ENCODE measurements around the gene GOPC.

- no peak for TF ChIP-seq POLR2AphosphoS5 (IDR thresholded peaks at IDR 0.05; ENCODE audit: low read depth)
- TF ChIP-seq EZH2 (IDR thresholded peaks at IDR 0.05; ENCODE audit: low read depth, unreplicated experiment), result no peak
- TF ChIP-seq CTCF (conservative IDR thresholded peaks at IDR 0.05; ENCODE audit: low read depth in 2 of 2), result no peak
- TF ChIP-seq REST (IDR thresholded peaks at IDR 0.05; ENCODE audit: unreplicated experiment), result no peak
- no peak for TF ChIP-seq STAT1 (IDR thresholded peaks at IDR 0.05; ENCODE audit: unreplicated experiment)
- no peak for TF ChIP-seq JUNB (IDR thresholded peaks at IDR 0.05; ENCODE audit: unreplicated experiment)
These were observed 59.8 kb downstream of the GOPC start for GRCh38 chr6:117542493-117542892.
